Lung (tissue), 12 donors: Measurements from ENCODE around the gene EPHB1. TPM values are rescaled to one million over a fixed set of nuclear protein-coding genes. Genes with fewer than 3 reads are reported as not detected.

Experiments used
- ATAC-seq: fragments of 200-7000 bp; cut with Tn5 transposase; one replicate; pipeline ENCODE4 v1.9.1; 2020; ENCODE audit warnings: moderate number of reproducible peaks; ENCODE audit not compliant: insufficient read depth, low FRiP score
- DNase-seq, 3 donors: peaks; one replicate each; pipeline ENCODE4 v3.0.0-alpha.2; 2013 to 2017
- H3K27ac ChIP-seq, 2 donors: one replicate each; pipeline ENCODE4 v1.5.1; 2013; ENCODE audit warnings: mild to moderate bottlenecking in 2 of 2, moderate library complexity in 2 of 2, control low read depth in 1 of 2, inconsistent platforms in 1 of 2, low read depth in 1 of 2, low read length in 1 of 2
- H3K27me3 ChIP-seq, 3 donors: one replicate each; pipeline ENCODE4 v1.5.1; 2013; ENCODE audit warnings: low read length in 2 of 3; ENCODE audit not compliant: control insufficient read depth in 3 of 3, insufficient read depth in 3 of 3
- H3K36me3 ChIP-seq, 4 donors: one replicate each; pipeline ENCODE4 v1.5.1; 2013; ENCODE audit warnings: low read length in 4 of 4, mild to moderate bottlenecking in 1 of 4, moderate library complexity in 1 of 4; ENCODE audit not compliant: control insufficient read depth in 4 of 4, insufficient read depth in 4 of 4
- H3K4me1 ChIP-seq, 5 donors: one replicate each; pipeline ENCODE4 v1.5.1; 2013; ENCODE audit warnings: low read length in 5 of 5, mild to moderate bottlenecking in 2 of 5, moderate library complexity in 1 of 5; ENCODE audit not compliant: control insufficient read depth in 5 of 5, insufficient read depth in 5 of 5
- H3K4me3 ChIP-seq: one replicate; pipeline ENCODE4 v1.5.1; 2013; ENCODE audit warnings: mild to moderate bottlenecking, control low read depth, moderate library complexity
- H3K9ac ChIP-seq, 2 donors: one replicate each; pipeline ENCODE4 v1.5.1; 2013; ENCODE audit warnings: low read length in 2 of 2, control low read depth in 1 of 2; ENCODE audit not compliant: insufficient read depth in 1 of 2
- H3K9me3 ChIP-seq, 4 donors: one replicate each; pipeline ENCODE4 v1.5.1; 2013; ENCODE audit warnings: low read length in 3 of 4, mild to moderate bottlenecking in 1 of 4, moderate library complexity in 1 of 4; ENCODE audit not compliant: control insufficient read depth in 4 of 4, insufficient read depth in 3 of 4
- WGBS, 2 donors: extraction: QIAGEN DNeasy Blood & Tissue Kit; methylation state at CpG; one replicate each; pipeline ENCODE4 v1.1.7; 2013; 5-methylcytosine and 5-hydroxymethylcytosine counted together
- polyA plus RNA-seq, 2 donors: library from polyadenylated mRNA; stranded (reverse); fragments of 200-250 nt; gene quantifications; one replicate each; pipeline ENCODE4 v1.2.1, GENCODE V29; 2013
- total RNA-seq, 2 donors: library from RNA; depleted of rRNA in 1 of 2; stranded (reverse); fragments of >200 nt in 1 of 2; gene quantifications; one replicate each; pipeline ENCODE4 v1.2.1, GENCODE V29; 2014 to 2021
- TF ChIP-seq, protein P1 (sequence below): IDR thresholded peaks from 2 replicates; pipeline ENCODE4 v1.5.1; 2012; ENCODE audit warnings: mild to moderate bottlenecking; ENCODE audit errors: control extremely low read depth, extremely low read depth
- donor health status: control.
- donor health status: control.
- donor health status: Bipolar disorder and iron deficiency.
- donor health status: healthy.
- donor health status: DM: yes; HTN: yes; CAD: no.

The EPHB1 gene
- total and polyA plus RNA-seq, 4 donors, result 0.30 to 6.3 (median 2.1) TPM

DNA sequence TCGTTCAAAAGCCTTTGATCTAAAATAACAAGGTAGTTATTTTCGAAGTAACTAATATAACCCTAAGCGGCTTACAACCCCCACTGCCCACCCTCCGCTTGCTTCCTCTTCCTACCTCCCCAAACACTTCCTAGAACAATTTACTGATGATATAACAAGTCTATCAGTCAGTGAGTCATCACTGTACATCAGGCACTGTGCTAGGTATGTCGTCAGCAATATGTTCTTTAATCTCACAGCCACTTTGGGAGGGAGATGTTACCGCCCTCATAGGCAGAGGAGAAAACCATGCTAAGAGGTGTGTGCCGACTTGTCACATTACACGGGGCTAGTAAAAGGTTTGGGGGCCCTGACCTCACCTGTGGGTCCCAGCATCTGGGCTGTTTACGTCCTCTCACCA is 381.8 kb downstream of the EPHB1 start:
- WGBS, 2 donors, result 86 to 89% methylated on average over 9 of the region's 9 CpGs
- H3K27me3 ChIP-seq, result peaks cover 0 to 2% (median 0%) of the 10 kb centered on the region in 3 donors

DNA sequence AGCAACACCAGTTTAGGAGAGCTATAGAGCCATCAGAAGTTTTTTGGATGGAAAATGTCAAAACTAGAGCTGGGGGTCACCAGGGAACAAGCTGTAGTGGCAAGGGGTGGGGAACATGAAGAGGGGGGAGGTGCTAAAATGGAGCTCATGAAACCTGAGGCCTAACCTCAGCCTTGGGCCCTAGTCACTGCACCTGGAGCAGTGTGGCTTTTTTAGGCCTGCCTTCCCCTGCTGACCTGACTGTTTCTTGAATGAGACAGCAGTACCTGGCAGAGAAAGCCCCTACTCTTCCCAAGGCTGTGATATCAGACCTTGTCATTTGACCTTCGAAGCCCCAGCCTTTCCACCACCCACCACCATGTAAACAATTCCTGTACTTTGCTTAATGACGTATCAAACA is 383.5 kb downstream of the EPHB1 start:
- H3K9me3 ChIP-seq, result peaks cover 0 to 2% (median 0%) of the 10 kb centered on the region in 4 donors
- no peak overlapping the region for H3K4me3 ChIP-seq
- H3K27me3 ChIP-seq, result peaks cover 0 to 2% (median 0%) of the 10 kb centered on the region in 3 donors
- no peak overlapping the region for H3K27ac ChIP-seq
- H3K36me3 ChIP-seq, result no peaks in the 10 kb centered on the region
- no peaks in the 10 kb centered on the region for H3K4me1 ChIP-seq
- DNase-seq (no peak), ATAC-seq (no peak)
- H3K9ac ChIP-seq, result no peak overlapping the region
- WGBS, 2 donors, result 77 to 90% methylated on average over 2 of the region's 2 CpGs
- TF ChIP-seq, protein P1, sequence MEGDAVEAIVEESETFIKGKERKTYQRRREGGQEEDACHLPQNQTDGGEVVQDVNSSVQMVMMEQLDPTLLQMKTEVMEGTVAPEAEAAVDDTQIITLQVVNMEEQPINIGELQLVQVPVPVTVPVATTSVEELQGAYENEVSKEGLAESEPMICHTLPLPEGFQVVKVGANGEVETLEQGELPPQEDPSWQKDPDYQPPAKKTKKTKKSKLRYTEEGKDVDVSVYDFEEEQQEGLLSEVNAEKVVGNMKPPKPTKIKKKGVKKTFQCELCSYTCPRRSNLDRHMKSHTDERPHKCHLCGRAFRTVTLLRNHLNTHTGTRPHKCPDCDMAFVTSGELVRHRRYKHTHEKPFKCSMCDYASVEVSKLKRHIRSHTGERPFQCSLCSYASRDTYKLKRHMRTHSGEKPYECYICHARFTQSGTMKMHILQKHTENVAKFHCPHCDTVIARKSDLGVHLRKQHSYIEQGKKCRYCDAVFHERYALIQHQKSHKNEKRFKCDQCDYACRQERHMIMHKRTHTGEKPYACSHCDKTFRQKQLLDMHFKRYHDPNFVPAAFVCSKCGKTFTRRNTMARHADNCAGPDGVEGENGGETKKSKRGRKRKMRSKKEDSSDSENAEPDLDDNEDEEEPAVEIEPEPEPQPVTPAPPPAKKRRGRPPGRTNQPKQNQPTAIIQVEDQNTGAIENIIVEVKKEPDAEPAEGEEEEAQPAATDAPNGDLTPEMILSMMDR, result no peak

More for the DNA sequence above, 381.8 kb downstream of the EPHB1 start:
- no peak overlapping the region for H3K9ac ChIP-seq
- TF ChIP-seq, protein P1, result no peak
- no peaks in the 10 kb centered on the region for H3K36me3 ChIP-seq
- DNase-seq, result no peak
- ATAC-seq, result no peak
- H3K9me3 ChIP-seq, result peaks cover 0 to 4% (median 1%) of the 10 kb centered on the region in 4 donors
- H3K4me1 ChIP-seq, result no peaks in the 10 kb centered on the region
- H3K27ac ChIP-seq, result no peak overlapping the region
- H3K4me3 ChIP-seq, result no peak overlapping the region

DNA sequence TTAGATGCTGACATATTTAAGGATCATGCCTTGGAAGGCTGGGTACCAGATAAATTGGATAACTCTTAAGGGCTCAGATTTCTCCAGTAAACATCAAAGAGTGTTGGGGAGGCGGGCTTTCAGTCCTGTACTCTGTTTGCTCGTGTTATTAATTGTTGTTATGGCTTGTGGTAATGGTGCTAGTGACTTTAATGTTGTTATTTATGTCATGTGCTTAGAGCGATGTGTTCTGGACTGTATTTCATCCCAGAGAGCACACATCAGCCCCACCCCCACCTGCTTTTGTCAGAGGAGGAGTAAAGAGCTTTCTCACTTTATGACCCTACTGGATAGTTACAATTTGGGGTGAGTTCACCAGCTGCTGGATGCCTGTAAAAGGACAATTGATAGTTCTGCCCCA is 386.3 kb downstream of the EPHB1 start:
- DNase-seq (no peak), ATAC-seq (no peak)
- Histone ChIP-seq H3K4me1 (no peaks in the 10 kb centered on the region), H3K9me3 (peaks cover 0 to 2% (median 0%) of the 10 kb centered on the region in 4 donors), H3K4me3 (no peak overlapping the region), H3K27ac (no peak overlapping the region), H3K36me3 (no peaks in the 10 kb centered on the region), H3K9ac (no peak overlapping the region), H3K27me3 (no peaks in the 10 kb centered on the region)
- WGBS, 2 donors, result 63 to 85% methylated on average over 3 of the region's 3 CpGs
- TF ChIP-seq, protein P1, result no peak

DNA sequence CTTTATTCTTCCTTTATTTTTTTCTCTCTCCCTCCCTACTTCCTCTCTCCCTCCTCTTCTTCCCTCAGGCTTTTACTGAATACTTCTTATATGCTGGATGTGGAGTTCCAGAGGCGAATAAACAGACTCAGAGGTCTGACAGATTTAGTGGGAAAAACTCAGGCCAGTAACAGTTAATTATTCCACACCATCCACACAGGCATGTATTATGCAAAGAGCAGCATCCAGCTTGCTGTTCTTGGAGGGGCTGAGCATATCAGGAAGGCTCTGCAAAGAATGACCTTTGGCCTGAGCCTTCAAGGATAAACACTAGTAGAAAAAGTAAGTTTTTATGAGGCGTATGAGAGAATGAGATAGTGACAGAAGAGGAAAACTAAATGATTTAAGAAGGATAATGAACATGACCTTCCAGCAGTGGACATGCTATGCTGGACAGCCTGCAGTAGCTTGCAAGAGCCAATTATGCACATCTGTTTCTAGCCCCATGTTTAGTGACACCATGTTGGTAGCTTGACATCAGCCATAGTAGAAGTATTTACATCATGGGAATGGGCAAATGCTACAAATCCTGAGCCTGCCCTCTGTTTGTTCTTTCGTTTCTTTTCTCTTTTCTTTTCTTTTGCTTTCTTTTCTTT is 387.4 kb downstream of the EPHB1 start:
- TF ChIP-seq, protein P1, result no peak
- WGBS, 2 donors, result 66 to 82% methylated on average over 3 of the region's 3 CpGs
- ATAC-seq (no peak), DNase-seq (no peak)
- Histone ChIP-seq H3K27ac (no peak overlapping the region), H3K4me3 (no peak overlapping the region), H3K9me3 (no peaks in the 10 kb centered on the region), H3K4me1 (no peaks in the 10 kb centered on the region), H3K9ac (no peak overlapping the region), H3K27me3 (no peaks in the 10 kb centered on the region), H3K36me3 (no peaks in the 10 kb centered on the region)
